Measurements from ENCODE around the gene AKAP13.
"Not testable (repeated sequence)": the region's sequence is repeated elsewhere in the genome, so short reads cannot be mapped to it uniquely, and the experiment has no call there.

AKAP13 gene

GRCh38 chr15:85380217-85380811, at the start of gene AKAP13:
AKAP13 (plus strand) TSS chr15:85380603; CDS start chr15:85485721, 105,118 bp downstream.
- DNase-seq: peak; percentile 96

- peak; percentile 80 for DNase-seq
Observed at GRCh38 chr15:85330901-85331588, 49.4 kb upstream of the AKAP13 start.

- no peak for DNase-seq
Observed at GRCh38 chr15:85331655-85332285, 48.6 kb upstream of the AKAP13 start.

DNA sequence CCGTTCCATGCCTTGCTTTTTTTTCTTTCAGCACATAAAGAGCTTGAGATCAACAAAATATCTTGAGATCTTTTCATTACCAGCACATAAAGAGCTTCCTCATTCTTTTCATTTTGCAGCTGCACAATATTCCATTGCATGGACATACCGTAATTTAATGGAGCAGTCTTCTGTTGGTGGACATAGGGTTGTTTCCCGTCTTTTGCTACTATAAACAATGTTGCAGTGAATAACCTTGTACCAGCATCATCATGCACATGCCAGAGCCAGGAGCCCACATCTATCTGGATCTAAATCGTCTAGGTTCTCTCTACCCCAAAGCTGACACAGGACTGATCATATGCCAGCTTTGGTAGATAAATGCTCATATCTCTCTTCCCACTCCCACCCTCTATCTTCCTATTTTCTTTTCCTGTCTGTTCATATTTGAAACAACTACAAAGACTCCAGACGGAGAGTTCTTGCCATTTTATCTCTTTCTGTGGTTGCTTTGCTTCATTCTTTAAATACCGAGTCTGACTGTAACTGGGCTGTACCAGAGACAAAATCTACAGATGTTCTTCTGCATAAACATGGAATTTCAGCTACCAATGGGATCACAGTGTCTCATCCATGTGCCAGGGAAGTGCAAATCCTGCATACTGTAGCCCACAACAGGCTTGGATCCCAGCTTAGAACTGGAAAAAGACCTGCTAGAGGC, 47.1 kb upstream of the AKAP13 start:
- no peak for DNase-seq

GRCh38 chr15:85334241-85334640, 46.2 kb upstream of the AKAP13 start:
- DNase-seq: no peak

- no peak for DNase-seq
Observed at GRCh38 chr15:85335193-85335942, 45.0 kb upstream of the AKAP13 start.

- DNase-seq: no peak
Observed at GRCh38 chr15:85336880-85337279, 43.5 kb upstream of the AKAP13 start.

- DNase-seq: no peak
Observed at GRCh38 chr15:85337425-85338074, 42.9 kb upstream of the AKAP13 start.

- no peak for DNase-seq
Observed at GRCh38 chr15:85340321-85340665, 40.1 kb upstream of the AKAP13 start.

DNA sequence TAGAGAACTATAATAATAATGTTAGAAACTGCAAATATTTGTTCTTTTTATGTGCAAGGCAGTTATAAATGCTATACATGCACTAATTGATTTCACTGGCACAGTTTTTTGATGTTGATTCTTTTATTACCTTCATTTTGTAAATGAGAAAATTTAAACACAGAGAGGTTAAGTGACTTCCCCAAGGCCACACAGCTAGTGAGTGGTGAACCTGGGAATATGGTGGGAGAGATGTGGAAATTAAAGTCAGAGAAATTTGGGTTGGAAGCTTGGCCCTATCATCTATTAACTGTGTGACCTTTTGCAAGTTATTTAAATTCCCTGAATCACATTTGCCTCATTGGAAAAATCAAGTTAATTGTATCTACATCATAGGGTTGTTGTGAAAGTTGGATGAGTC, 39.6 kb upstream of the AKAP13 start:
- no peak for DNase-seq

DNA sequence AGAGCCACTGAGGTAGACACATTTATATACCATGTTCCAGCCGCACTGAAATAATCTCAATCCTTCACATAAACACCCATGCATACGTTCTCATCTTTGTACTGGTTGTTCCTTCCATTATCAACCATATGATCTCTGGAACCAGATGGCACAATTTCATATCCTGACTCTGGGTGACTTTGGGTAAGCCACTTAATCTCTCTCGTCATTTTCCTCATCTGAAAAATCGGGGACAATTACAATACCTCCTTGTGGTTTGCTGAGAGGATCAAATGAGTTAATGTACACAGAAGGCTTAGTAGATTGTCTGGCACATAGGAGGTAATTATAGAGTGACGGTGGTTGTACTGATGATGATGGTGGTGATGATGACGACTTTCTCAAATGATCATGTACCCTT, 38.2 kb upstream of the AKAP13 start:
- not testable (repeated sequence) for DNase-seq

DNA sequence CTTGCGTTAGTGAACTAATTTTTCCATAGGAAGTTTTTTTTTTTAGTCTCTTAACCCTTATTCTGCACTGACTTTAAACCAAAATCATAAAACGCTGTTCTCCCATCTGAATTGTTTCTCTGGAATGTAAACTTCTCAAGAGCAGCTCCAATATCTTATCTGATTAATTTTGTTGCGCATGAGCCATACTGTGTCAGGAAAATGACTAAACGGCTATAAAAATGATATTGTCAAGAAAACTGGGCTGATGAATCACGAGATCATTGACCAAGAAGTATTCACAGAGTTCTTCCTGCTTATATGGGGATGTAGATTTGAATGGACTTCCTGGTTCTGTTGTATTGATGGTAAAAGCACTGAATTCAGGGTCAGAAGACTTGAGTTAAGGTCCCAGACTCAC, 37.0 kb upstream of the AKAP13 start:
- DNase-seq: not testable (repeated sequence)

DNA sequence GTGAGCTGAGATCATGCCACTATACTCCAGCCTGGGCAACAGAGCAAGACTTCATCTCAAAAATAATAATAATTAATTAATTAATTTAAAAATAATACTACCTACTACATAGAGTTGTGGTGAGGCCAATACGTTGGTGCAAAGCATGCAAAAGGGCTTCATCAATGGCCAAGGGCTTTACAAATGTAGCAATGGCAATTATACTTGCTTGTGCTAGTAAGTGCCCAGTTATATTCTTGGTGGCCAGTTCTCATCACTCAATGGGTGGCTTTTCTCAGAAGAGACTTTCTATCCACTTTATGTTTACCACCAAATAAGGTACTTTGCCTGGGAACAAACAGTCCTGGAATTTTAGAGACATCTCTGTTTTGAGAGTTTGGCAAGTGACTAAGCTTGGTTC, 36.2 kb upstream of the AKAP13 start:
- DNase-seq: not testable (repeated sequence)

- DNase-seq: not testable (repeated sequence)
Observed at GRCh38 chr15:85344653-85345114, 35.7 kb upstream of the AKAP13 start.

GRCh38 chr15:85345196-85345918, 35.0 kb upstream of the AKAP13 start:
- DNase-seq: not testable (repeated sequence)

DNA sequence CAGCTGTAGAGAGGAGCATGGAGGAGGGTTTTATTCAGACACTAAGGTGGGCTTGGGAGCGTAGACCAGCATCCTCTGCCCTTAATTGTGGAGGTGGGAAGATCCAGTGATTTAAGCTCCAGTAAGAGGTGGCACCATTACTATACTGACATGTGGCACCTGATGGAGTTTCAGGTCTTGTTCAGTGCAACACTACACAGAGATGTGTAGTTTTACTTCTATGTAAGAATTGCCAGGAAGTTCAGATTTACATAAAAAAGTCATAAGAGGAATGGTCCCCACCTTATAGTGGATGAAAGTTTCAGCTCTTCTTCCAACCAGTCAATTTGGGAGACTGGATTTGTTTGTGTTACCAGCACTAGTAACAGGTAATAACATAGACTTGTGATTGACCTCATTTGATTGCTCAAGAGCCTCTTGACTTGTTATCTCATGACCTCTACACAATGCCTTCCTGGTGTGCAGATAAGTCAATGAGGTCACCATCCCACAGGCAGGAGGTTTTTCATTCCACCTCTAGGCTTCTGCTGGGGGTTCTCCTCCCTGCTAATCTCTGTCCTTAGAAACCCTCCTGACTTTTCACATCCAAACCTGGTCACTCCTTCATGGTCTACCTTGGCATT, 33.8 kb upstream of the AKAP13 start:
- not testable (repeated sequence) for DNase-seq

- not testable (repeated sequence) for DNase-seq
Observed at GRCh38 chr15:85347264-85348047, 32.9 kb upstream of the AKAP13 start.

DNA sequence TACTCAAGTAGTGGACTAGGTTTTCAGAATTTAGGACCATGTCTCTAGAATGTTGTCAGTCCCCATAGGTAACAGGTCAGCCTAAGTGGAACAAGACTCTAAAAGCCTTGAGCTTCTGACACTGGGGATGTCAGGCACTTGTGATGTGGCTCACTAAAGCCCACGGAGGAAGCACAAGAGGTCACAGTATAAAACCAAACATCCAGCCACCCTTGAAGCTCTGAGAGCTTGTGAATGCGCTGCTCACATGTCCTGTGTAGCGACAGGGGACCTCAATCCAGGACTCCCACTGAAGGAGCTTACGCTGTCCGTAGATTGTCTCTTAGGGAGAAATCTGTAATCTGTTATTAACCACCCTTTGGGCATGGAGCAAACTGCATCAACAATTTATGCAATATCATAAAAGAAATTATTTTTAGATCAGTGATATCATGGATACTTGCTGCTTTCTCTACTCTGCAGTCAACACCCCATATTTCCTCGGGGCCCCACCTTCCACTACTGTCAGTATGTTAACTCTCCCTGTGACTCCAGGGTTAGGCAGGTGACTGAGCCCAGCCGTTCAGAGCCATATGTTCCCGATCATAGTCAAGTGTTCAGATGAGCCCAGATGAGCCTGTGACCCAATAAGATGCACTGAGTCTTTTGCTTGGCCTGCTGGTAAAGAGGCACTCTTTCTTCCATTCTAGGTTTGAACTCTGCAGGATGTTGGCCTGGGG, 32.2 kb upstream of the AKAP13 start:
- DNase-seq: not testable (repeated sequence)

GRCh38 chr15:85349062-85349461, 31.3 kb upstream of the AKAP13 start:
- DNase-seq: not testable (repeated sequence)

All from activated CD4-positive, alpha-beta T cell treated with anti-CD3 and anti-CD28 coated beads for 48 hours (primary cell).